ENCODE data around the gene ERF. TPM values are rescaled to one million over a fixed set of nuclear protein-coding genes. Genes with fewer than 3 reads are reported as not detected.
A peak's percentile ranks its signal among the peaks of the same experiment; 100 is the strongest.

The ERF gene
- total and polyA plus RNA-seq, 2 donors from 2014 or later = 31.1 to 61.2 TPM

- peak overlapping the region; percentile 89 to 95 for H3K27ac ChIP-seq (ENCODE audit: low read depth in 2 of 2, low read length in 2 of 2)
- peak overlapping the region in 1 of 3 donors; percentile 44 for H3K4me3 ChIP-seq (ENCODE audit: low read length in 3 of 3)
- H3K4me1 ChIP-seq (ENCODE audit: control insufficient read depth in 2 of 3, insufficient read depth in 2 of 3, low read depth in 1 of 3, low read length in 3 of 3) = peaks cover 10 to 56% (median 55%) of the 10 kb centered on the region in 3 donors
- intact Hi-C loops (cut with DNase I) = no loop called here
- TF ChIP-seq CTCF (IDR thresholded peaks at IDR 0.05; ENCODE audit: borderline replicate concordance, extremely low read depth, insufficient read depth) = no peak
- H3K9me3 ChIP-seq (ENCODE audit: control insufficient read depth in 2 of 3, insufficient read depth in 1 of 3, low read length in 3 of 3) = no peaks in the 10 kb centered on the region
- FAIRE-seq = no peak
- DNase-seq = peak in 4 of 5 donors; percentile 32 to 77 (median 58)
- H3K9ac ChIP-seq (ENCODE audit: low read length in 3 of 3) = no peak overlapping the region
- H3K36me3 ChIP-seq (ENCODE audit: control insufficient read depth in 2 of 3, insufficient read depth in 3 of 3, low read length in 3 of 3) = peaks cover 0 to under 1% (median 0%) of the 10 kb centered on the region in 3 donors
- no peaks in the 10 kb centered on the region for H3K27me3 ChIP-seq (ENCODE audit: control insufficient read depth, insufficient read depth, low read length)
Observed at GRCh38 chr19:42281827-42282762, 27.2 kb upstream of the ERF start.

GRCh38 chr19:42281146-42281826, 26.4 kb upstream of the ERF start:
- Histone ChIP-seq H3K9ac (ENCODE audit: low read length in 3 of 3) (peak overlapping the region in 1 of 3 donors; percentile 61), H3K9me3 (ENCODE audit: control insufficient read depth in 2 of 3, insufficient read depth in 1 of 3, low read length in 3 of 3) (no peaks in the 10 kb centered on the region), H3K36me3 (ENCODE audit: control insufficient read depth in 2 of 3, insufficient read depth in 3 of 3, low read length in 3 of 3) (no peaks in the 10 kb centered on the region), H3K27ac (ENCODE audit: low read depth in 2 of 2, low read length in 2 of 2) (peak overlapping the region; percentile 89 to 95), H3K4me1 (ENCODE audit: control insufficient read depth in 2 of 3, insufficient read depth in 2 of 3, low read depth in 1 of 3, low read length in 3 of 3) (peaks cover 10 to 55% (median 50%) of the 10 kb centered on the region in 3 donors), H3K4me3 (ENCODE audit: low read length in 3 of 3) (peak overlapping the region in 1 of 3 donors; percentile 44), H3K27me3 (ENCODE audit: control insufficient read depth, insufficient read depth, low read length) (no peaks in the 10 kb centered on the region)
- intact Hi-C loops (cut with DNase I) = no loop called here
- DNase-seq (peak in 3 of 5 donors; percentile 52 to 89 (median 76)), FAIRE-seq (no peak)
- TF ChIP-seq CTCF (IDR thresholded peaks at IDR 0.05; ENCODE audit: borderline replicate concordance, extremely low read depth, insufficient read depth) = no peak

DNA sequence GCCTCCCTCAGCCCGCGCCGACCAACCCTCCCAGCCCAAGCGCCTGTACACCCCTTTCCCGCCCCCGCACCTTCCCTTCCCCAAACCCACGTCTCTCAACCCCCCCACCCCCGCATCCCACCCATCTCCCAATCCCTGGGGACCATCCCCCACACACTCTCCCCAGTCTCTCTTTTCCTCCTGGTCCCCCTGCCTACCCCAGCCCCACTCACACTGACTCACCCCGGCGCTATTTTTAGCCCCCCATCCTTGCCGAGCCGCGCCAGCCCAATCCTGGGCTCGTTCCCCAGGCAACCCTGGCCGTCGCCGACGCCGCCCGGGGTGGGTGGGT, 25.9 kb upstream of the ERF start:
- intact Hi-C loops (cut with DNase I) = no loop called here
- H3K36me3 ChIP-seq (ENCODE audit: control insufficient read depth in 2 of 3, insufficient read depth in 3 of 3, low read length in 3 of 3) = no peaks in the 10 kb centered on the region
- DNase-seq = peak in 1 of 5 donors; percentile 90
- no peak for FAIRE-seq
- H3K4me3 ChIP-seq (ENCODE audit: low read length in 3 of 3) = peak overlapping the region in 2 of 3 donors; percentile 60 to 80
- peaks cover 7 to 50% (median 45%) of the 10 kb centered on the region in 3 donors for H3K4me1 ChIP-seq (ENCODE audit: control insufficient read depth in 2 of 3, insufficient read depth in 2 of 3, low read depth in 1 of 3, low read length in 3 of 3)
- H3K9me3 ChIP-seq (ENCODE audit: control insufficient read depth in 2 of 3, insufficient read depth in 1 of 3, low read length in 3 of 3) = no peaks in the 10 kb centered on the region
- peak overlapping the region; percentile 83 to 95 for H3K27ac ChIP-seq (ENCODE audit: low read depth in 2 of 2, low read length in 2 of 2)
- TF ChIP-seq CTCF (IDR thresholded peaks at IDR 0.05; ENCODE audit: borderline replicate concordance, extremely low read depth, insufficient read depth) = no peak
- H3K9ac ChIP-seq (ENCODE audit: low read length in 3 of 3) = peak overlapping the region in 1 of 3 donors; percentile 67
- no peaks in the 10 kb centered on the region for H3K27me3 ChIP-seq (ENCODE audit: control insufficient read depth, insufficient read depth, low read length)

Data from kidney (tissue), 14 donors.